ENCODE data around the gene ARID3B.

ARID3B gene

GRCh38 chr15:74631087-74631385 lies 90.0 kb downstream of the ARID3B start:
- TF ChIP-seq CTCF (IDR thresholded peaks at IDR 0.05; ENCODE audit: borderline replicate concordance, extremely low read depth, low read length, poor library complexity, severe bottlenecking) (no peak), EZH2 (IDR thresholded peaks at IDR 0.05; ENCODE audit: borderline replicate concordance, low read depth, low read length, severe bottlenecking) (no peak)

GRCh38 chr15:74631408-74631807 lies 90.4 kb downstream of the ARID3B start:
- Histone ChIP-seq H3K4me3 (ENCODE audit: low read depth in 1 of 2, low read length in 2 of 2) (no peak overlapping the region), H2AFZ (ENCODE audit: low read depth, low read length) (no peak overlapping the region), H3K79me2 (ENCODE audit: insufficient read depth, low read length) (no peaks in the 10 kb centered on the region), H3K27me3 (ENCODE audit: insufficient read depth, low read length, poor library complexity) (no peaks in the 10 kb centered on the region), H3K4me1 (ENCODE audit: insufficient read depth, low read length) (no peaks in the 10 kb centered on the region), H4K20me1 (ENCODE audit: insufficient read depth, low read length) (peaks cover 52% of the 10 kb centered on the region), H3K9ac (ENCODE audit: low read depth, low read length) (no peak overlapping the region), H3K4me2 (ENCODE audit: insufficient read depth, low read length) (no peak overlapping the region), H3K9me3 (ENCODE audit: insufficient read depth, low read length, severe bottlenecking) (no peaks in the 10 kb centered on the region), H3K27ac (ENCODE audit: low read length) (no peak overlapping the region), H3K36me3 (ENCODE audit: insufficient read depth, low read length) (peaks cover 97% of the 10 kb centered on the region)
- TF ChIP-seq EZH2 (IDR thresholded peaks at IDR 0.05; ENCODE audit: borderline replicate concordance, low read depth, low read length, severe bottlenecking): no peak
- TF ChIP-seq CTCF (IDR thresholded peaks at IDR 0.05; ENCODE audit: borderline replicate concordance, extremely low read depth, low read length, poor library complexity, severe bottlenecking): no peak
- DNase-seq (no peak), ATAC-seq (ENCODE audit: insufficient read depth, low read depth) (no peak)

More at GRCh38 chr15:74631087-74631385, 90.0 kb downstream of the ARID3B start:
- no peaks in the 10 kb centered on the region for H3K27me3 ChIP-seq (ENCODE audit: insufficient read depth, low read length, poor library complexity)
- DNase-seq (no peak), ATAC-seq (ENCODE audit: insufficient read depth, low read depth) (no peak)
- H3K4me3 ChIP-seq (ENCODE audit: low read depth in 1 of 2, low read length in 2 of 2): no peak overlapping the region
- no peak overlapping the region for H3K27ac ChIP-seq (ENCODE audit: low read length)
- peaks cover 97% of the 10 kb centered on the region for H3K36me3 ChIP-seq (ENCODE audit: insufficient read depth, low read length)
- H3K9me3 ChIP-seq (ENCODE audit: insufficient read depth, low read length, severe bottlenecking): no peaks in the 10 kb centered on the region
- H3K4me1 ChIP-seq (ENCODE audit: insufficient read depth, low read length): no peaks in the 10 kb centered on the region
- no peak overlapping the region for H2AFZ ChIP-seq (ENCODE audit: low read depth, low read length)
- H3K79me2 ChIP-seq (ENCODE audit: insufficient read depth, low read length): no peaks in the 10 kb centered on the region
- peaks cover 54% of the 10 kb centered on the region for H4K20me1 ChIP-seq (ENCODE audit: insufficient read depth, low read length)
- no peak overlapping the region for H3K4me2 ChIP-seq (ENCODE audit: insufficient read depth, low read length)
- H3K9ac ChIP-seq (ENCODE audit: low read depth, low read length): no peak overlapping the region

GRCh38 chr15:74631935-74632560 lies 91.0 kb downstream of the ARID3B start:
- Histone ChIP-seq H3K36me3 (ENCODE audit: insufficient read depth, low read length) (peaks cover 97% of the 10 kb centered on the region), H3K4me1 (ENCODE audit: insufficient read depth, low read length) (no peaks in the 10 kb centered on the region), H3K4me2 (ENCODE audit: insufficient read depth, low read length) (no peak overlapping the region), H2AFZ (ENCODE audit: low read depth, low read length) (no peak overlapping the region), H3K79me2 (ENCODE audit: insufficient read depth, low read length) (no peaks in the 10 kb centered on the region), H4K20me1 (ENCODE audit: insufficient read depth, low read length) (peaks cover 46% of the 10 kb centered on the region), H3K4me3 (ENCODE audit: low read depth in 1 of 2, low read length in 2 of 2) (no peak overlapping the region), H3K9me3 (ENCODE audit: insufficient read depth, low read length, severe bottlenecking) (no peaks in the 10 kb centered on the region), H3K27ac (ENCODE audit: low read length) (no peak overlapping the region), H3K27me3 (ENCODE audit: insufficient read depth, low read length, poor library complexity) (no peaks in the 10 kb centered on the region), H3K9ac (ENCODE audit: low read depth, low read length) (no peak overlapping the region)
- ATAC-seq (ENCODE audit: insufficient read depth, low read depth) (peak; percentile 67), DNase-seq (peak; percentile 58)
- TF ChIP-seq CTCF (IDR thresholded peaks at IDR 0.05; ENCODE audit: borderline replicate concordance, extremely low read depth, low read length, poor library complexity, severe bottlenecking) (peak; percentile 91), EZH2 (IDR thresholded peaks at IDR 0.05; ENCODE audit: borderline replicate concordance, low read depth, low read length, severe bottlenecking) (no peak)

Data from DND-41 (cell line).